WTC11 (cell line): Measurements from ENCODE around the gene HBEGF. TPM values are rescaled to one million over a fixed set of nuclear protein-coding genes. Genes with fewer than 3 reads are reported as not detected.

Source experiments
- ATAC-seq: fragments of 200-7000 bp; cut with Tn5 transposase; 2 replicates; pipeline ENCODE4 v1.10.0; 2021; ENCODE audit warnings: mild to moderate bottlenecking, moderate library complexity
- CTCF ChIA-PET: fragments of 300-600 bp; sonication (Branson Sonifier 250); formaldehyde crosslinking; loops from one replicate; lab custom pipeline; 2021; ENCODE audit warnings: antibody characterized with exemption; lab: Charles Lee
- POLR2A ChIA-PET: fragments of 350-600 bp; sonication (Branson Sonifier 250); formaldehyde crosslinking; loops from one replicate; lab custom pipeline; 2021; ENCODE audit warnings: antibody characterized with exemption; lab: Charles Lee
- DNase-seq: peaks from one replicate; pipeline ENCODE4 v3.0.0; 2021; ENCODE audit warnings: low spot score
- H3K27ac Mint-ChIP-seq: 2 replicates; pipeline ENCODE4 v1.8.0; 2021; ENCODE audit warnings: mixed read lengths
- H3K27me3 Mint-ChIP-seq: 2 replicates; pipeline ENCODE4 v1.8.0; 2021; ENCODE audit warnings: low read depth, mild to moderate bottlenecking, moderate library complexity, mixed read lengths
- H3K36me3 Mint-ChIP-seq: 2 replicates; pipeline ENCODE4 v1.8.0; 2021; ENCODE audit warnings: mixed read lengths
- H3K4me1 Mint-ChIP-seq: 2 replicates; pipeline ENCODE4 v1.8.0; 2022; ENCODE audit warnings: mixed read lengths
- H3K4me3 Mint-ChIP-seq: 2 replicates; pipeline ENCODE4 v1.8.0; 2021; ENCODE audit warnings: mild to moderate bottlenecking, moderate library complexity, mixed read lengths
- H3K9me3 Mint-ChIP-seq: 2 replicates; pipeline ENCODE4 v1.8.0; 2021; ENCODE audit warnings: mixed read lengths
- ATF1 ChIP-seq: sonication (generic); formaldehyde crosslinking; IDR thresholded peaks from 2 replicates; pipeline ENCODE4 v1.8.1; 2023; ENCODE audit warnings: mild to moderate bottlenecking, moderate library complexity, missing genetic modification reagents
- ATF3 ChIP-seq: sonication (generic); formaldehyde crosslinking; conservative IDR thresholded peaks from 2 replicates; pipeline ENCODE4 v1.8.1; 2022; ENCODE audit warnings: mild to moderate bottlenecking, missing genetic modification reagents
- ATF6 ChIP-seq: sonication (generic); formaldehyde crosslinking; IDR thresholded peaks from 2 replicates; pipeline ENCODE4 v1.8.1; 2023; ENCODE audit warnings: mild to moderate bottlenecking, missing genetic modification reagents
- E2F5 ChIP-seq: sonication (generic); formaldehyde crosslinking; IDR thresholded peaks from 2 replicates; pipeline ENCODE4 v1.8.1; 2022; ENCODE audit warnings: mild to moderate bottlenecking, moderate library complexity, missing genetic modification reagents
- ELF4 ChIP-seq: sonication (generic); formaldehyde crosslinking; IDR thresholded peaks from 2 replicates; pipeline ENCODE4 v1.8.1; 2022; ENCODE audit warnings: low read depth, mild to moderate bottlenecking, moderate library complexity, missing genetic modification reagents
- ERG ChIP-seq: fragments of 250-450 bp; sonication (Bioruptor Pico); IDR thresholded peaks from 2 replicates; pipeline ENCODE4 v1.8.0; 2021; ENCODE audit warnings: mild to moderate bottlenecking
- MLX ChIP-seq: sonication (generic); formaldehyde crosslinking; IDR thresholded peaks from 2 replicates; pipeline ENCODE4 v1.8.1; 2023; ENCODE audit warnings: mild to moderate bottlenecking, missing genetic modification reagents, moderate library complexity
- MYBL2 ChIP-seq: sonication (generic); formaldehyde crosslinking; IDR thresholded peaks from 2 replicates; pipeline ENCODE4 v1.8.1; 2023; ENCODE audit warnings: mild to moderate bottlenecking, moderate library complexity, missing genetic modification reagents
- NFYB ChIP-seq: sonication (generic); formaldehyde crosslinking; conservative IDR thresholded peaks from 2 replicates; pipeline ENCODE4 v1.8.0; 2022; ENCODE audit warnings: low read depth, missing genetic modification reagents
- NR2C2 ChIP-seq: sonication (generic); formaldehyde crosslinking; IDR thresholded peaks from 2 replicates; pipeline ENCODE4 v1.8.0; 2022; ENCODE audit warnings: mild to moderate bottlenecking, missing genetic modification reagents
- PRDM15 ChIP-seq: sonication (generic); formaldehyde crosslinking; IDR thresholded peaks from 2 replicates; pipeline ENCODE4 v1.8.0; 2022; ENCODE audit warnings: missing genetic modification reagents
- PRRX2 ChIP-seq: fragments of 250-450 bp; sonication (Bioruptor Pico); IDR thresholded peaks from 2 replicates; pipeline ENCODE4 v1.8.0; 2021; ENCODE audit warnings: mild to moderate bottlenecking
- STAT6 ChIP-seq: sonication (generic); formaldehyde crosslinking; conservative IDR thresholded peaks from 2 replicates; pipeline ENCODE4 v1.8.1; 2023; ENCODE audit warnings: mild to moderate bottlenecking, low read depth, missing genetic modification reagents, moderate library complexity
- TCF7 ChIP-seq: sonication (generic); formaldehyde crosslinking; IDR thresholded peaks from 2 replicates; pipeline ENCODE4 v1.8.0; 2022; ENCODE audit warnings: mild to moderate bottlenecking, low read depth, missing genetic modification reagents, moderate library complexity
- TEAD1 ChIP-seq: sonication (generic); formaldehyde crosslinking; IDR thresholded peaks from 2 replicates; pipeline ENCODE4 v1.8.0; 2022; ENCODE audit warnings: mild to moderate bottlenecking, missing genetic modification reagents
- ZBTB21 ChIP-seq: sonication (generic); formaldehyde crosslinking; IDR thresholded peaks from 2 replicates; pipeline ENCODE4 v1.8.1; 2023; ENCODE audit warnings: mild to moderate bottlenecking, missing genetic modification reagents, borderline replicate concordance
- ZNF232 ChIP-seq: sonication (generic); formaldehyde crosslinking; IDR thresholded peaks from 2 replicates; pipeline ENCODE4 v1.8.0; 2022; ENCODE audit warnings: mild to moderate bottlenecking, missing genetic modification reagents
- ZNF423 ChIP-seq: fragments of 250-450 bp; sonication (Bioruptor Pico); IDR thresholded peaks from 2 replicates; pipeline ENCODE4 v2.1.2; 2022; ENCODE audit warnings: mild to moderate bottlenecking, moderate library complexity
- total RNA-seq: library from RNA; stranded (reverse); gene quantifications from 3 replicates; pipeline ENCODE4 v1.2.3, GENCODE V29; 2021

Gene HBEGF
- total RNA-seq, 1 experiment from 2014 or later, result 4.0 TPM

- no peak for ATAC-seq
- Mint-ChIP-seq H3K36me3 (no peaks in the 10 kb centered on the region), H3K27ac (no peak overlapping the region), H3K4me3 (no peak overlapping the region), H3K4me1 (peaks cover 24% of the 10 kb centered on the region), H3K27me3 (peaks cover 11% of the 10 kb centered on the region), H3K9me3 (no peaks in the 10 kb centered on the region)
- ChIA-PET CTCF (interaction anchor here (1.5 to 15.0 kb wide), 3 partner anchors 9 to 106 kb away, joined by 4 to 621 read pairs (median 7); no protein-coding TSS in a partner anchor), POLR2A (no interaction called here)
- no peak for DNase-seq
- no peak for TF ChIP-seq ATF1
- TF ChIP-seq NFYB (CRISPR knock-in tag), result no peak
- no peak for TF ChIP-seq ZNF232 (CRISPR knock-in tag)
- no peak for TF ChIP-seq TEAD1 (CRISPR knock-in tag)
Observed at GRCh38 chr5:140349244-140349643, 2.8 kb upstream of the HBEGF start.

- ChIA-PET CTCF (interaction anchor here (0.9 to 15.0 kb wide), 2 partner anchors 11 to 105 kb away, joined by 4 to 621 read pairs; no protein-coding TSS in a partner anchor), POLR2A (no interaction called here)
- Mint-ChIP-seq H3K27me3 (peaks cover 11% of the 10 kb centered on the region), H3K27ac (no peak overlapping the region), H3K4me1 (peaks cover 24% of the 10 kb centered on the region), H3K9me3 (no peaks in the 10 kb centered on the region), H3K36me3 (no peaks in the 10 kb centered on the region), H3K4me3 (no peak overlapping the region)
- ATAC-seq (no peak), DNase-seq (no peak)
- TF ChIP-seq NR2C2 (CRISPR knock-in tag) (no peak), PRRX2 (no peak), MLX (no peak), ZNF232 (CRISPR knock-in tag) (no peak), E2F5 (CRISPR knock-in tag) (no peak), TCF7 (no peak), PRDM15 (no peak), ATF6 (no peak), ATF3 (CRISPR knock-in tag) (no peak), ERG (CRISPR knock-in tag) (no peak), ELF4 (CRISPR knock-in tag) (no peak), ZBTB21 (CRISPR knock-in tag) (no peak), MYBL2 (no peak), STAT6 (no peak), ZNF423 (no peak)
Observed at GRCh38 chr5:140348104-140348503, 1.7 kb upstream of the HBEGF start.
